K562 (cell line): Measurements from ENCODE around the gene CCDC185. TPM values are rescaled to one million over a fixed set of nuclear protein-coding genes. Genes with fewer than 3 reads are reported as not detected.

ENCODE experiments used
- ATAC-seq: fragments of 200-7000 bp; cut with Tn5 transposase; 3 replicates; pipeline ENCODE4 v1.9.1; 2020; ENCODE audit warnings: moderate library complexity
- BruUV-seq: library from RNA; stranded (reverse); fragments of 400-500 nt; replicated peaks from 2 replicates; lab custom pipeline; 2021; lab: Mats Ljungman, UMichigan
- CTCF ChIA-PET: fragments of 300-600 bp; formaldehyde crosslinking; extraction: SDS; loops from one replicate; lab custom pipeline; 2021; ENCODE audit warnings: low intra/inter-chr PET ratio; lab: Yijun Ruan, JAX
- POLR2A ChIA-PET: fragments of 300-600, 350-650 bp; sonication (Branson Sonifier 250); formaldehyde crosslinking; extraction: SDS; loops from one replicate; lab custom pipeline; 2021; ENCODE audit warnings: antibody characterized with exemption, inconsistent platforms; lab: Yijun Ruan, JAX
- DNase-seq, 4 experiments: peaks; one replicate each; pipeline versions ENCODE4 v3.0.0 to v3.0.0-alpha.2; 2011 to 2018; ENCODE audit warnings: low spot score in 3 of 4, mixed read lengths in 3 of 4; ENCODE audit errors: extremely low read depth in 1 of 4
- FAIRE-seq: peaks from 2 replicates; lab custom pipeline; 2011; peaks lifted over from hg19 to GRCh38; lab: Jason Lieb, UNC
- H2AFZ ChIP-seq: 2 replicates; pipeline ENCODE4 v1.6.0; 2011; ENCODE audit warnings: low read depth, low read length, control low read depth, inconsistent platforms
- H3K27ac ChIP-seq: fragments of 200-600 bp; 3 replicates; pipeline ENCODE4 v1.8.0; 2011; ENCODE audit warnings: low read depth, mild to moderate bottlenecking, control low read depth, inconsistent platforms, low read length, moderate library complexity, mixed read lengths; ENCODE audit errors: extremely low read depth
- H3K27me3 ChIP-seq, 2 experiments: fragments of 300-600 bp in 1 of 2; 2 replicates in 1 of 2; 3 replicates in 1 of 2; pipeline versions ENCODE4 v1.6.0 to v1.8.0; 2011; ENCODE audit warnings: inconsistent platforms in 2 of 2, low read length in 2 of 2, mild to moderate bottlenecking in 1 of 2, mixed read lengths in 1 of 2, moderate library complexity in 1 of 2; ENCODE audit not compliant: control insufficient read depth in 2 of 2, insufficient read depth in 2 of 2
- H3K36me3 ChIP-seq: fragments of 300-600 bp; 3 replicates; pipeline ENCODE4 v1.8.0; 2011; ENCODE audit warnings: mild to moderate bottlenecking, low read length, inconsistent platforms; ENCODE audit not compliant: control insufficient read depth, insufficient read depth
- H3K4me1 ChIP-seq, 2 experiments: fragments of 200-600 bp in 1 of 2; replicated peaks in 1 of 2; 2 replicates in 1 of 2; 3 replicates in 1 of 2; pipeline versions ENCODE4 v1.5.1 to v1.8.0; 2011; ENCODE audit warnings: inconsistent platforms in 2 of 2, low read length in 2 of 2, mild to moderate bottlenecking in 1 of 2, mixed read lengths in 1 of 2, moderate library complexity in 1 of 2; ENCODE audit not compliant: control insufficient read depth in 2 of 2, insufficient read depth in 2 of 2
- H3K4me2 ChIP-seq: 2 replicates; pipeline ENCODE4 v1.6.1; 2011; ENCODE audit warnings: low read length, control low read depth, inconsistent platforms, mixed read lengths; ENCODE audit not compliant: insufficient read depth
- H3K4me3 ChIP-seq: fragments of 200-600 bp; sonication (generic), shearing (Covaris generic); 2 replicates; pipeline ENCODE4 v1.5.1; 2016; ENCODE audit warnings: control low read depth, inconsistent platforms
- H3K79me2 ChIP-seq: fragments of 200-600 bp; 3 replicates; pipeline ENCODE4 v1.8.0; 2011; ENCODE audit warnings: low read length, inconsistent platforms; ENCODE audit not compliant: control insufficient read depth, insufficient read depth
- H3K9ac ChIP-seq, 2 experiments: 2 replicates each; pipeline versions ENCODE4 v1.6.0 to v1.6.1; 2011; ENCODE audit warnings: low read depth in 2 of 2, low read length in 2 of 2, control low read depth in 1 of 2, inconsistent platforms in 1 of 2, mild to moderate bottlenecking in 1 of 2, mixed read lengths in 1 of 2; ENCODE audit not compliant: insufficient read depth in 1 of 2
- H3K9me1 ChIP-seq: one replicate; pipeline ENCODE4 v1.6.0; 2011; ENCODE audit warnings: inconsistent platforms, mild to moderate bottlenecking, low read length, moderate library complexity; ENCODE audit not compliant: control insufficient read depth, insufficient read depth
- H3K9me3 ChIP-seq: replicated peaks from 2 replicates; pipeline ENCODE4 v1.5.1; 2011; ENCODE audit warnings: low read depth, low read length, inconsistent platforms; ENCODE audit not compliant: control insufficient read depth, insufficient read depth
- H4K20me1 ChIP-seq: replicated peaks from 2 replicates; pipeline ENCODE4 v1.6.1; 2011; ENCODE audit warnings: low read length, inconsistent platforms, mixed read lengths; ENCODE audit not compliant: control insufficient read depth, insufficient read depth
- DMBX1 ChIP-seq: fragments of 250-450 bp; sonication (Bioruptor Pico); IDR thresholded peaks from 2 replicates; pipeline ENCODE4 v1.8.0; 2022; ENCODE audit warnings: inconsistent platforms, mild to moderate bottlenecking, moderate library complexity, borderline replicate concordance
- HDAC6 ChIP-seq: IDR thresholded peaks from 2 replicates; pipeline ENCODE4 v1.6.1; 2012; ENCODE audit warnings: low read depth, mild to moderate bottlenecking, control low read depth, inconsistent platforms, low read length, moderate library complexity
- MIER1 ChIP-seq: fragments of 450-650 bp; IDR thresholded peaks from 2 replicates; pipeline ENCODE4 v1.6.1; 2016; ENCODE audit warnings: antibody characterized with exemption, mild to moderate bottlenecking, low read depth
- NR3C1 ChIP-seq: sonication (generic); formaldehyde crosslinking; IDR thresholded peaks from 2 replicates; pipeline ENCODE4 v1.8.1; 2022; ENCODE audit warnings: missing genetic modification reagents
- RFX5 ChIP-seq: IDR thresholded peaks from 2 replicates; pipeline ENCODE4 v1.6.1; 2011; ENCODE audit warnings: low read depth, mild to moderate bottlenecking, improper control_type of control experiment, low read length
- SMAD3 ChIP-seq: fragments of 450-650 bp; formaldehyde crosslinking; conservative IDR thresholded peaks from 2 replicates; pipeline ENCODE4 v1.4.0; 2020; ENCODE audit warnings: mild to moderate bottlenecking
- SRSF7 ChIP-seq: fragments of 200-400 bp; formaldehyde crosslinking; optimal IDR thresholded peaks from 2 replicates; pipeline ENCODE3; 2017; ENCODE audit warnings: mild to moderate bottlenecking, low read depth, low read length
- TFAM ChIP-seq: fragments of 250-450 bp; sonication (Bioruptor Pico); conservative IDR thresholded peaks from 2 replicates; pipeline ENCODE4 v1.5.0; 2021; ENCODE audit warnings: mild to moderate bottlenecking, moderate library complexity
- ZNF165 ChIP-seq: fragments of 250-450 bp; sonication (Bioruptor Pico); IDR thresholded peaks from 2 replicates; pipeline ENCODE4 v1.4.0; 2020; ENCODE audit warnings: borderline replicate concordance
- ZNF764 ChIP-seq: fragments of 250-450 bp; sonication (Bioruptor Pico); IDR thresholded peaks from 2 replicates; pipeline ENCODE4 v1.4.0; 2020; ENCODE audit warnings: low read depth, mild to moderate bottlenecking, moderate library complexity
- WGBS: fragments of 100-300 bp; shearing (Covaris generic); methylation state at CpG from one replicate; pipeline ENCODE4 v1.1.6; 2016; ENCODE audit warnings: low coverage, mixed read lengths; ENCODE audit not compliant: insufficient coverage; ENCODE audit errors: missing lambda C conversion rate; 5-methylcytosine and 5-hydroxymethylcytosine counted together
- in situ Hi-C: fragments of 300-500 bp; cut with MboI; formaldehyde crosslinking; loops from 4 replicates; pipeline ENCODE4 v1.15.0; 2018; ENCODE audit warnings: inconsistent platforms, mixed read lengths
- intact Hi-C: fragments of 100-400 bp; cut with micrococcal nuclease; formaldehyde crosslinking; loops from 2 replicates; pipeline ENCODE4 v1.14.2; 2022
- polyA plus RNA-seq, 8 experiments: library from polyadenylated mRNA; depleted of rRNA in 4 of 8; stranded (reverse) in 5 of 8; unstranded in 3 of 8; fragments of >200 nt; fragmentation: Nextera tagmentation in 2 of 8; fragmentation: Illumina TruSeq in 1 of 8; extraction: Ambion mirVana in 2 of 8; extraction: Trizol in 1 of 8; gene quantifications; 2 replicates each; pipeline versions ENCODE4 v1.2.1 to v1.2.3, GENCODE V29; 2011 to 2014; ENCODE audit warnings: inconsistent platforms in 1 of 8, missing spikeins in 1 of 8
- total RNA-seq, 7 experiments: library from RNA; depleted of rRNA in 6 of 7; stranded (reverse); fragments of >200 nt in 6 of 7; fragmentation: Illumina TruSeq in 2 of 7; extraction: Trizol in 2 of 7; gene quantifications; 2 replicates each; pipeline versions ENCODE4 v1.2.1 to v1.2.3, GENCODE V29; 2011 to 2021; ENCODE audit warnings: low replicate concordance in 1 of 7
- TF ChIP-seq, protein P1 (sequence below), 2 experiments: fragments of 450-650 bp in 1 of 2; sonication (generic) in 1 of 2; formaldehyde crosslinking; conservative IDR thresholded peaks; 2 replicates each; pipeline versions ENCODE4 v1.4.0 to v1.8.1; 2020 to 2022; ENCODE audit warnings: mild to moderate bottlenecking in 1 of 2, missing genetic modification reagents in 1 of 2
- TF ChIP-seq, protein P2 (sequence below): fragments of 450-650 bp; formaldehyde crosslinking; IDR thresholded peaks from 2 replicates; pipeline ENCODE4 v1.4.0; 2022; ENCODE audit warnings: mild to moderate bottlenecking, moderate library complexity
- TF ChIP-seq, protein P3 (sequence below), 2 experiments: fragments of 200-800 bp in 1 of 2; sonication (Bioruptor generic) in 1 of 2; sonication (generic) in 1 of 2; formaldehyde crosslinking in 1 of 2; IDR thresholded peaks in 1 of 2; conservative IDR thresholded peaks in 1 of 2; 2 replicates each; pipeline versions ENCODE4 v1.5.0 to v1.6.1; 2016 to 2020; ENCODE audit warnings: missing compliant biosample characterization in 1 of 2, missing genetic modification characterization in 1 of 2, missing genetic modification reagents in 1 of 2
- TF ChIP-seq, protein P4 (sequence below): fragments of 450-650 bp; formaldehyde crosslinking; conservative IDR thresholded peaks from 2 replicates; pipeline ENCODE4 v1.4.0; 2022; ENCODE audit warnings: mild to moderate bottlenecking, missing genetic modification characterization
- TF ChIP-seq, protein P5 (sequence below): IDR thresholded peaks from 3 replicates; pipeline ENCODE4 v1.6.1; 2011; ENCODE audit warnings: borderline replicate concordance, mild to moderate bottlenecking, moderate library complexity; ENCODE audit not compliant: insufficient read length; ENCODE audit errors: extremely low read depth

CCDC185 gene
- total and polyA plus RNA-seq, 9 of the 15 experiments (the other 6 are each of a cell fraction or from before 2014, with no cell fraction given), result not detected

DNA sequence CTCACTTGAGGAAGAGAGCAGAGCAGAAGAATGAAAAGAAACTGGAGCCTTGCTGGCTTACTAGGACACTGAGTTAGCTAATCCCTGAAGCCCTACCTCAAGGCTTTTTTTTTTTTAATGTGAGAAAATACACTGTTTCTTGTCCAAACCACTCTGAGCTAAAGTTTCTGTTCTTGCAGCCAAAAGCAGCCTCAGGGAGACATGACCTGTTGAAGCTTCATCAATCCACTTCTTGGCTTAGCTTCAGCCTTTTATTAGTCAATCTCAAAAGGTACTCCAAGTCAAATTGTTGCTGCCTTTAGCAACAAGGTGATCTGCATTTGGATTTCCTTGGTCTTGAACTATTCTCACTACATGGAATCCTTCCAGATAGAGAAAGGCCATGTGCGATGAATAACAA, 33.7 kb downstream of the CCDC185 start:
- in situ Hi-C loops (no loop called here), intact Hi-C loops (no loop called here)
- H3K9me1 ChIP-seq, result no peaks in the 10 kb centered on the region
- H3K4me1 ChIP-seq, result no peaks in the 10 kb centered on the region
- ATAC-seq (no peak), FAIRE-seq (no peak), DNase-seq (no peak)
- H3K9ac ChIP-seq, result no peak overlapping the region
- H2AFZ ChIP-seq, result no peak overlapping the region
- H3K4me2 ChIP-seq, result no peak overlapping the region
- H3K9me3 ChIP-seq, result no peaks in the 10 kb centered on the region
- H3K4me3 ChIP-seq, result no peak overlapping the region
- H3K79me2 ChIP-seq, result no peaks in the 10 kb centered on the region
- H4K20me1 ChIP-seq, result no peaks in the 10 kb centered on the region
- 5% methylated on average over 1 of the region's 1 CpG for WGBS
- no peaks in the 10 kb centered on the region for H3K36me3 ChIP-seq
- BruUV-seq, result no TSS peak
- CTCF ChIA-PET, result no interaction called here
- POLR2A ChIA-PET, result no interaction called here
- no peak overlapping the region for H3K27ac ChIP-seq
- peaks cover 0 to 12% of the 10 kb centered on the region in 2 experiments; a peak in 2 of 5 replicates for H3K27me3 ChIP-seq
- TF ChIP-seq SMAD3 (CRISPR knock-in tag) (no peak), RFX5 (no peak), SRSF7 (no peak), ZNF165 (no peak), MIER1 (no peak), DMBX1 (CRISPR knock-in tag) (no peak), ZNF764 (CRISPR knock-in tag) (no peak), HDAC6 (no peak), NR3C1 (CRISPR knock-in tag) (no peak), TFAM (CRISPR knock-in tag) (no peak)
- TF ChIP-seq, protein P1, sequence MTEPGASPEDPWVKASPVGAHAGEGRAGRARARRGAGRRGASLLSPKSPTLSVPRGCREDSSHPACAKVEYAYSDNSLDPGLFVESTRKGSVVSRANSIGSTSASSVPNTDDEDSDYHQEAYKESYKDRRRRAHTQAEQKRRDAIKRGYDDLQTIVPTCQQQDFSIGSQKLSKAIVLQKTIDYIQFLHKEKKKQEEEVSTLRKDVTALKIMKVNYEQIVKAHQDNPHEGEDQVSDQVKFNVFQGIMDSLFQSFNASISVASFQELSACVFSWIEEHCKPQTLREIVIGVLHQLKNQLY (CRISPR knock-in tag; conservative IDR thresholded peaks at IDR 0.05), result no peak
- TF ChIP-seq, protein P2, sequence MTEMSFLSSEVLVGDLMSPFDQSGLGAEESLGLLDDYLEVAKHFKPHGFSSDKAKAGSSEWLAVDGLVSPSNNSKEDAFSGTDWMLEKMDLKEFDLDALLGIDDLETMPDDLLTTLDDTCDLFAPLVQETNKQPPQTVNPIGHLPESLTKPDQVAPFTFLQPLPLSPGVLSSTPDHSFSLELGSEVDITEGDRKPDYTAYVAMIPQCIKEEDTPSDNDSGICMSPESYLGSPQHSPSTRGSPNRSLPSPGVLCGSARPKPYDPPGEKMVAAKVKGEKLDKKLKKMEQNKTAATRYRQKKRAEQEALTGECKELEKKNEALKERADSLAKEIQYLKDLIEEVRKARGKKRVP (CRISPR knock-in tag), result no peak
- TF ChIP-seq, protein P3, sequence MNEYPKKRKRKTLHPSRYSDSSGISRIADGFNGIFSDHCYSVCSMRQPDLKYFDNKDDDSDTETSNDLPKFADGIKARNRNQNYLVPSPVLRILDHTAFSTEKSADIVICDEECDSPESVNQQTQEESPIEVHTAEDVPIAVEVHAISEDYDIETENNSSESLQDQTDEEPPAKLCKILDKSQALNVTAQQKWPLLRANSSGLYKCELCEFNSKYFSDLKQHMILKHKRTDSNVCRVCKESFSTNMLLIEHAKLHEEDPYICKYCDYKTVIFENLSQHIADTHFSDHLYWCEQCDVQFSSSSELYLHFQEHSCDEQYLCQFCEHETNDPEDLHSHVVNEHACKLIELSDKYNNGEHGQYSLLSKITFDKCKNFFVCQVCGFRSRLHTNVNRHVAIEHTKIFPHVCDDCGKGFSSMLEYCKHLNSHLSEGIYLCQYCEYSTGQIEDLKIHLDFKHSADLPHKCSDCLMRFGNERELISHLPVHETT (CRISPR knock-in tag; conservative IDR thresholded peaks at IDR 0.05 in 1 of 2, IDR thresholded peaks at IDR 0.05 in 1 of 2), result no peak
- TF ChIP-seq, protein P4, sequence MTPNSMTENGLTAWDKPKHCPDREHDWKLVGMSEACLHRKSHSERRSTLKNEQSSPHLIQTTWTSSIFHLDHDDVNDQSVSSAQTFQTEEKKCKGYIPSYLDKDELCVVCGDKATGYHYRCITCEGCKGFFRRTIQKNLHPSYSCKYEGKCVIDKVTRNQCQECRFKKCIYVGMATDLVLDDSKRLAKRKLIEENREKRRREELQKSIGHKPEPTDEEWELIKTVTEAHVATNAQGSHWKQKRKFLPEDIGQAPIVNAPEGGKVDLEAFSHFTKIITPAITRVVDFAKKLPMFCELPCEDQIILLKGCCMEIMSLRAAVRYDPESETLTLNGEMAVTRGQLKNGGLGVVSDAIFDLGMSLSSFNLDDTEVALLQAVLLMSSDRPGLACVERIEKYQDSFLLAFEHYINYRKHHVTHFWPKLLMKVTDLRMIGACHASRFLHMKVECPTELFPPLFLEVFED (CRISPR knock-in tag), result no peak
- TF ChIP-seq, protein P5, sequence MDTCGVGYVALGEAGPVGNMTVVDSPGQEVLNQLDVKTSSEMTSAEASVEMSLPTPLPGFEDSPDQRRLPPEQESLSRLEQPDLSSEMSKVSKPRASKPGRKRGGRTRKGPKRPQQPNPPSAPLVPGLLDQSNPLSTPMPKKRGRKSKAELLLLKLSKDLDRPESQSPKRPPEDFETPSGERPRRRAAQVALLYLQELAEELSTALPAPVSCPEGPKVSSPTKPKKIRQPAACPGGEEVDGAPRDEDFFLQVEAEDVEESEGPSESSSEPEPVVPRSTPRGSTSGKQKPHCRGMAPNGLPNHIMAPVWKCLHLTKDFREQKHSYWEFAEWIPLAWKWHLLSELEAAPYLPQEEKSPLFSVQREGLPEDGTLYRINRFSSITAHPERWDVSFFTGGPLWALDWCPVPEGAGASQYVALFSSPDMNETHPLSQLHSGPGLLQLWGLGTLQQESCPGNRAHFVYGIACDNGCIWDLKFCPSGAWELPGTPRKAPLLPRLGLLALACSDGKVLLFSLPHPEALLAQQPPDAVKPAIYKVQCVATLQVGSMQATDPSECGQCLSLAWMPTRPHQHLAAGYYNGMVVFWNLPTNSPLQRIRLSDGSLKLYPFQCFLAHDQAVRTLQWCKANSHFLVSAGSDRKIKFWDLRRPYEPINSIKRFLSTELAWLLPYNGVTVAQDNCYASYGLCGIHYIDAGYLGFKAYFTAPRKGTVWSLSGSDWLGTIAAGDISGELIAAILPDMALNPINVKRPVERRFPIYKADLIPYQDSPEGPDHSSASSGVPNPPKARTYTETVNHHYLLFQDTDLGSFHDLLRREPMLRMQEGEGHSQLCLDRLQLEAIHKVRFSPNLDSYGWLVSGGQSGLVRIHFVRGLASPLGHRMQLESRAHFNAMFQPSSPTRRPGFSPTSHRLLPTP, result no peak
